Sigmoid colon (tissue), 7 donors: ENCODE results near the gene ZDHHC20. TPM values are rescaled to one million over a fixed set of nuclear protein-coding genes. Genes with fewer than 3 reads are reported as not detected.

Source experiments
- DNase-seq: peaks from one replicate; pipeline ENCODE4 v3.0.0-alpha.2; 2019
- H3K27ac ChIP-seq, 4 donors: fragments of 200-600 bp; sonication (generic); one replicate each; pipeline ENCODE4 v1.5.1; 2016 to 2019; ENCODE audit warnings: mild to moderate bottlenecking in 1 of 4
- H3K27me3 ChIP-seq, 3 donors: fragments of 200-600 bp; sonication (generic); one replicate each; pipeline ENCODE4 v1.5.1; 2019; ENCODE audit warnings: mild to moderate bottlenecking in 1 of 3
- H3K36me3 ChIP-seq, 4 donors: fragments of 200-600 bp; sonication (generic); one replicate each; pipeline ENCODE4 v1.5.1; 2016 to 2019
- H3K4me1 ChIP-seq, 4 donors: fragments of 200-600 bp; sonication (generic); one replicate each; pipeline ENCODE4 v1.5.1; 2017 to 2019
- H3K4me3 ChIP-seq, 4 donors: fragments of 200-600 bp; sonication (generic); one replicate each; pipeline ENCODE4 v1.5.1; 2017 to 2019; ENCODE audit warnings: mild to moderate bottlenecking in 2 of 4, moderate library complexity in 1 of 4
- H3K9me3 ChIP-seq, 4 donors: fragments of 200-600 bp in 3 of 4; sonication (generic) in 3 of 4; one replicate each; pipeline versions ENCODE4 v1.5.1 to v1.6.1; 2013 to 2019
- EP300 ChIP-seq, 4 donors: sonication (generic); formaldehyde crosslinking; IDR thresholded peaks; one replicate each; pipeline ENCODE4 v1.6.1; 2017; ENCODE audit warnings: antibody characterized with exemption in 4 of 4
- POLR2A ChIP-seq, 2 donors: fragments of 450-650 bp; IDR thresholded peaks; one replicate each; pipeline ENCODE4 v1.6.1; 2016; ENCODE audit warnings: antibody characterized with exemption in 2 of 2, mild to moderate bottlenecking in 2 of 2, moderate library complexity in 2 of 2
- POLR2AphosphoS5 ChIP-seq, 4 donors: sonication (generic); formaldehyde crosslinking; IDR thresholded peaks; one replicate each; pipeline ENCODE4 v1.6.1; 2017; ENCODE audit warnings: antibody characterized with exemption in 4 of 4
- WGBS, 2 donors: extraction: QIAGEN DNeasy Blood & Tissue Kit; methylation state at CpG; one replicate each; pipeline ENCODE4 v1.1.7; 2013; 5-methylcytosine and 5-hydroxymethylcytosine counted together
- intact Hi-C: fragments of 100-400 bp; cut with DNase I; formaldehyde crosslinking; loops from one replicate; pipeline ENCODE4 v1.15.1; 2023
- polyA plus RNA-seq, 3 donors: library from polyadenylated mRNA; stranded (reverse); fragments of 200-250 nt; gene quantifications; one replicate each; pipeline ENCODE4 v1.2.3, GENCODE V29; 2013
- total RNA-seq, 4 donors: library from RNA; depleted of rRNA; stranded (reverse); fragments of >200 nt; gene quantifications; one replicate each; pipeline ENCODE4 v1.1.0, GENCODE V29; 2016
- TF ChIP-seq, protein P1 (sequence below), 4 experiments: fragments of 450-650 bp in 3 of 4; fragments of 200-600 bp in 1 of 4; IDR thresholded peaks; one replicate each; pipeline ENCODE4 v1.5.1; 2016 to 2019; ENCODE audit warnings: antibody characterized with exemption in 4 of 4, mild to moderate bottlenecking in 3 of 4, moderate library complexity in 2 of 4
- donor health status: healthy with polysubstance abuse.
- donor health status: Bipolar disorder and iron deficiency.
- donor health status: healthy.

ZDHHC20 gene
- total and polyA plus RNA-seq, 7 donors: 14.4 to 56.7 (median 49.9) TPM

DNA sequence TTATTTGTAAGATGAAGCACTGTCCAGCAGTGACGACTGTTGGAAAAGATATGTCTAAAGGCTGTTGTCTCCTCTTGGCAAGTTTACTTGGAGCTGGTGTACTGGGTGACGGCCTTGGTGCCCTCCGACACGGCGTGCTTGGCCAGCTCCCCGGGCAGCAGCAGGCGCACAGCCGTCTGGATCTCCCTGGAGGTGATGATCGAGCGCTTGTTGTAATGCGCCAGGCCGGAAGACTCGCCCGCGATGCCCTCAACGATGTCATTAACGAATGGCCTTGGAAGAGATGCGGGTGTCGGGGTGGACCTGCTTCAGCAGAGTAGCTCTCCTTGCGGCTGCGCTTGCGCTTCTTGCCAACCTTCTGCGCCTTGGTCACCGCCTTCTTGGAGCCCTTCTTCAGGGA, 24.6 kb upstream of the ZDHHC20 start:
- no peak for TF ChIP-seq EP300 (IDR thresholded peaks at IDR 0.05)
- TF ChIP-seq, protein P1, sequence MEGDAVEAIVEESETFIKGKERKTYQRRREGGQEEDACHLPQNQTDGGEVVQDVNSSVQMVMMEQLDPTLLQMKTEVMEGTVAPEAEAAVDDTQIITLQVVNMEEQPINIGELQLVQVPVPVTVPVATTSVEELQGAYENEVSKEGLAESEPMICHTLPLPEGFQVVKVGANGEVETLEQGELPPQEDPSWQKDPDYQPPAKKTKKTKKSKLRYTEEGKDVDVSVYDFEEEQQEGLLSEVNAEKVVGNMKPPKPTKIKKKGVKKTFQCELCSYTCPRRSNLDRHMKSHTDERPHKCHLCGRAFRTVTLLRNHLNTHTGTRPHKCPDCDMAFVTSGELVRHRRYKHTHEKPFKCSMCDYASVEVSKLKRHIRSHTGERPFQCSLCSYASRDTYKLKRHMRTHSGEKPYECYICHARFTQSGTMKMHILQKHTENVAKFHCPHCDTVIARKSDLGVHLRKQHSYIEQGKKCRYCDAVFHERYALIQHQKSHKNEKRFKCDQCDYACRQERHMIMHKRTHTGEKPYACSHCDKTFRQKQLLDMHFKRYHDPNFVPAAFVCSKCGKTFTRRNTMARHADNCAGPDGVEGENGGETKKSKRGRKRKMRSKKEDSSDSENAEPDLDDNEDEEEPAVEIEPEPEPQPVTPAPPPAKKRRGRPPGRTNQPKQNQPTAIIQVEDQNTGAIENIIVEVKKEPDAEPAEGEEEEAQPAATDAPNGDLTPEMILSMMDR (IDR thresholded peaks at IDR 0.05): no peak
- TF ChIP-seq POLR2AphosphoS5 (IDR thresholded peaks at IDR 0.05): no peak
- no peaks in the 10 kb centered on the region for H3K27me3 ChIP-seq
- H3K27ac ChIP-seq: no peak overlapping the region
- H3K9me3 ChIP-seq: peaks cover 0 to 6% (median 2%) of the 10 kb centered on the region in 4 donors
- intact Hi-C loops: no loop called here
- H3K36me3 ChIP-seq: no peaks in the 10 kb centered on the region
- peaks cover 0 to 10% (median 4%) of the 10 kb centered on the region in 4 donors for H3K4me1 ChIP-seq
- WGBS, 2 donors: 94 to 95% methylated on average over 24 of the region's 24 CpGs
- no peak for DNase-seq
- H3K4me3 ChIP-seq: no peak overlapping the region

DNA sequence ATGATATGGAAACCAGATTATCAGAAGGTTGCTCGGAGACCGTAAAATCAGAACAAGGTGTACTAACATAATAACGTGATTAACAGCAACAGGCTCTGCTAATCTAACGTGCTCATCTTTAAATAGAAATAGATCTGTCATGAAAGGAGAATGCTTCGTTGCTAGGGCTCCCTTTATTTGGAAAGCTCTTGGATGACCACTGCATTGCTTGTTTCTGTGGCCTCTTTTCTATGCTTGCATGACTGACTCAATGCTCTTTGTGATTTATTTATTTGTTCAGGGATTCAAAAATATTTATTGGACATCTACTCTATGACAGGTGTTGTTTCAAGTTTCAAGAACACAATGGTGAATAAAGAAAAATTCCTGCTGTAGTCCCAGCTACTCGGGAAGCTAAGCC, 22.3 kb upstream of the ZDHHC20 start:
- H3K4me1 ChIP-seq: peaks cover 0 to 20% (median 14%) of the 10 kb centered on the region in 4 donors
- H3K27me3 ChIP-seq: no peaks in the 10 kb centered on the region
- H3K27ac ChIP-seq: peak overlapping the region in 1 of 4 donors; percentile 10
- no peaks in the 10 kb centered on the region for H3K36me3 ChIP-seq
- DNase-seq: no peak
- H3K9me3 ChIP-seq: no peaks in the 10 kb centered on the region
- TF ChIP-seq POLR2A (IDR thresholded peaks at IDR 0.05) (no peak), POLR2AphosphoS5 (IDR thresholded peaks at IDR 0.05) (no peak), EP300 (IDR thresholded peaks at IDR 0.05) (no peak)
- TF ChIP-seq, protein P1 (IDR thresholded peaks at IDR 0.05): no peak
- intact Hi-C loops: no loop called here
- no peak overlapping the region for H3K4me3 ChIP-seq
- WGBS, 2 donors: 37 to 72% methylated on average over 6 of the region's 6 CpGs

DNA sequence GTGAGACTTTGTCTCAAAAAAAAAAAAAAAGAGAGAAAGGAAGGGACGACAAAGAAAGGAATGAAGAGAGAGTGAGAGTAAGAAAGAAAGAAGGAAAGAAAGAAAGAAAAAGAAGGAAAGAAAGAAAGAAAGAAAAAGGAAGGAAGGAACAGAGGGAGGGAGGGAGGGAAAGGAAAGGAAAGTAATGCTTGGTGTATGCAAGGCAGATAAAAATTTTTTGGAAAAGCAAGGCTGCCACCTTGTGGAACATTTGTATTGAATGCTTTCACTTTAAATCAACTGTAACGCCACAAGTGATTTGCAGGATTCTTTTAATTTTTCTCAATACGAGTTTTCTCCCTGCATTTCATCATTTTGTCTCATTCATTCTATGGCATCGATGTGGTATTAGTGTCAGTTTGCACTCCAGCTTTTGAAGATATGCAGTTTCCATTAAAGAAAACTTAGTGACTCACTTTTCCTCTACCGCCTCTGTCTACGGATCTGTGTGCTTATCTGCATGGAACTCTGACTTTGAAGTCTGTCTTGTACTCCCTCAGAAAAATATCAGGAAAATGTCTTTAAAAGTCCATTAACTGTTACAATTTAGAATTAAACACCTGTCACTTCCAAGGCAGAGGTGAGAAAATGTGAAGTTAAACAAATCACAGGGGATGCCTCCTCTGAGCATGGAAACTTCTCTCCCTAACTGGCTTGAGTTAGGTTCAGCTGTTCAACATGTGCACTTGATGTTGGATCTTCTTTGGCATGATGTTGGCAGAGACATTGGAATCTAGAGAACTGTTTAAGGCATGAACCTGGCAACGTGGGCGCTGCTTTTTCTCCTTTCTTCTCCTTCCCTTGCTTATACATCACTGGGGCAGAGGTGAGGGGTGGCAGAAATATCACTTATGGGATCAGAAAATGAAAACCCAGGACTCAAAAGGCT, 20.0 kb upstream of the ZDHHC20 start:
- TF ChIP-seq, protein P1 (IDR thresholded peaks at IDR 0.05): peak; percentile 30 to 63 (median 43)
- TF ChIP-seq POLR2A (IDR thresholded peaks at IDR 0.05): no peak
- TF ChIP-seq EP300 (IDR thresholded peaks at IDR 0.05): no peak
- no peak for TF ChIP-seq POLR2AphosphoS5 (IDR thresholded peaks at IDR 0.05)
- no peaks in the 10 kb centered on the region for H3K27me3 ChIP-seq
- H3K36me3 ChIP-seq: no peaks in the 10 kb centered on the region
- peak overlapping the region in 3 of 4 donors; percentile 7 to 24 (median 23) for H3K4me3 ChIP-seq
- intact Hi-C loops: loop anchor here (1.0 to 5.0 kb wide), 3 partner anchors 302 to 537 kb away; partner anchors contain the start of genes MRPL57 and SKA3
- WGBS, 2 donors: 26 to 38% methylated on average over 8 of the region's 8 CpGs
- peaks cover 0 to 21% (median 14%) of the 10 kb centered on the region in 4 donors for H3K4me1 ChIP-seq
- DNase-seq: no peak
- peak overlapping the region in 2 of 4 donors; percentile 9 to 46 for H3K27ac ChIP-seq
- no peaks in the 10 kb centered on the region for H3K9me3 ChIP-seq

DNA sequence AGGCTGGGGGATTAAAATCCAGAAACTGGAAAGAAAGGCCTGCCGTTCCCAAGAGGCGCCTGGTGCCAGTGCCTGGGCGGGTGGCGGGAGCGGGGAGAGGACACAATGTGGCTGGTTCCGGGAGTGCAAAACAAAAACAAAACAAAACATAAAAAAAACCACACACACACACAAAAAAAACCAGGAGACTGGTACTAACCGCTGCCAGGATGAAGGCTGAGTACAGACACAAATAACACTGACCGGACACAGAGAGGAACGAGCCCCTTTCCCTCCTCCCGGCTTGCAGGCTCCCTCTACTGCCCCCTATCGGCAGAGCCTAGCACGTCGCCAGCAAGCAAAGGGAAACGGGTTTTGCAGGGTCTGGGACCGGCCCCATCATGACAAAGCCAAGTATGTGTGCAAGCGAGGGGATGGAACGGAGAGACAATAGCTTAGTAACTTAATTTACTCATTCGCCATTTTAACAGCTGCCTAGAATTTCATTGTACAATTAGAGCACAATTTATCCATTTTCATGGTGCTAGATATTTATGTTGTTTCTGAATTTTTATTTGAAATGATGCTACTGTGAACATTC, 17.9 kb upstream of the ZDHHC20 start:
- TF ChIP-seq POLR2A (IDR thresholded peaks at IDR 0.05) (no peak), EP300 (IDR thresholded peaks at IDR 0.05) (no peak), POLR2AphosphoS5 (IDR thresholded peaks at IDR 0.05) (no peak)
- TF ChIP-seq, protein P1 (IDR thresholded peaks at IDR 0.05): peak; percentile 75 to 93 (median 85)
- Histone ChIP-seq H3K4me3 (peak overlapping the region; percentile 27 to 45 (median 36)), H3K27ac (peak overlapping the region in 3 of 4 donors; percentile 35 to 53 (median 48)), H3K36me3 (no peaks in the 10 kb centered on the region), H3K4me1 (peaks cover 0 to 21% (median 14%) of the 10 kb centered on the region in 4 donors), H3K27me3 (no peaks in the 10 kb centered on the region), H3K9me3 (no peaks in the 10 kb centered on the region)
- DNase-seq: peak; percentile 87
- intact Hi-C loops: loop anchor here (2.0 to 5.0 kb wide), 3 partner anchors 178 to 535 kb away; partner anchors contain the start of genes MRPL57 and SKA3
- WGBS, 2 donors: 2 to 6% methylated on average over 18 of the region's 18 CpGs
